Stimulated activated memory B cell treated with anti-CD40 and anti-IgM and Interleukin-4, amounts not matched to agents 10 μg/mL and 1 μg/mL and 100 μg/mL, for 72 hours (primary cell): Measurements from ENCODE around the gene NFKB1.

ENCODE experiments used
- ATAC-seq: fragments of 150-1000 bp; cut with Tn5 transposase; 2 replicates; pipeline ENCODE4 v1.10.0; 2021
- H3K27ac Mint-ChIP-seq: one replicate; pipeline ENCODE4 v1.8.0; 2022; ENCODE audit warnings: mild to moderate bottlenecking, mixed read lengths
- H3K27me3 Mint-ChIP-seq: one replicate; pipeline ENCODE4 v1.8.0; 2022; ENCODE audit warnings: mixed read lengths
- H3K36me3 Mint-ChIP-seq: one replicate; pipeline ENCODE4 v1.8.0; 2022; ENCODE audit warnings: mixed read lengths
- H3K4me1 Mint-ChIP-seq: one replicate; pipeline ENCODE4 v1.8.0; 2022; ENCODE audit warnings: mixed read lengths
- H3K4me3 Mint-ChIP-seq: one replicate; pipeline ENCODE4 v1.8.0; 2022; ENCODE audit warnings: mild to moderate bottlenecking, moderate library complexity, mixed read lengths
- H3K9me3 Mint-ChIP-seq: one replicate; pipeline ENCODE4 v1.8.0; 2022; ENCODE audit warnings: mixed read lengths

The NFKB1 gene

GRCh38 chr4:102514298-102514964 lies 13.3 kb downstream of the NFKB1 start:
- Mint-ChIP-seq H3K36me3 (peaks cover 66% of the 10 kb centered on the region), H3K27me3 (no peaks in the 10 kb centered on the region), H3K27ac (no peak overlapping the region), H3K4me1 (peaks cover 58% of the 10 kb centered on the region), H3K9me3 (peaks cover 6% of the 10 kb centered on the region), H3K4me3 (no peak overlapping the region)
- no peak for ATAC-seq

DNA sequence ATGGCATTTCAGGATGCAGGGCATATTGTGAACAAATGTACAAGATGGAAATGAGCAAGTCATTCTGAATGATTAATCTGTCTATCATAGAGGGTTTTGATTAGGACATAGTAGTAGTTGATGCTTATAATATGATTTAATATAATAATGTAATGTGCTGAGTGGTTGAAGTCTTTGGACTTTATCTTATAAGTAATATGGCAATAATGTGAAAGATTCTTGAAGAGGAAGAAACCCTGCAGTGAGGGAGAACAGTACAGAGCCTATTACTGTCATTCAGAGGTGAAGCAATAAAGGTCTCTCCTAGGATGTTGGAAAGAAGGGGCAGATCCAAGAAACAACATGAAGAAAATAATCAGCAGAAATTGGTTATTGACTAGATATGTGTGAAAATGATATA lies 16.6 kb downstream of the NFKB1 start:
- H3K27me3 Mint-ChIP-seq: no peaks in the 10 kb centered on the region
- peaks cover 68% of the 10 kb centered on the region for H3K4me1 Mint-ChIP-seq
- H3K27ac Mint-ChIP-seq: peak overlapping the region; percentile 55
- H3K4me3 Mint-ChIP-seq: no peak overlapping the region
- peaks cover 47% of the 10 kb centered on the region for H3K36me3 Mint-ChIP-seq
- H3K9me3 Mint-ChIP-seq: peaks cover 6% of the 10 kb centered on the region
- no peak for ATAC-seq

GRCh38 chr4:102518703-102519131 lies 17.6 kb downstream of the NFKB1 start:
- peak overlapping the region; percentile 55 for H3K27ac Mint-ChIP-seq
- H3K36me3 Mint-ChIP-seq: peaks cover 55% of the 10 kb centered on the region
- no peak for ATAC-seq
- peaks cover 77% of the 10 kb centered on the region for H3K4me1 Mint-ChIP-seq
- H3K27me3 Mint-ChIP-seq: no peaks in the 10 kb centered on the region
- H3K9me3 Mint-ChIP-seq: peaks cover 6% of the 10 kb centered on the region
- H3K4me3 Mint-ChIP-seq: peak overlapping the region; percentile 16

- Mint-ChIP-seq H3K4me1 (peaks cover 82% of the 10 kb centered on the region), H3K27ac (no peak overlapping the region), H3K27me3 (no peaks in the 10 kb centered on the region), H3K36me3 (peaks cover 50% of the 10 kb centered on the region), H3K4me3 (no peak overlapping the region), H3K9me3 (peaks cover 6% of the 10 kb centered on the region)
- ATAC-seq: no peak
Measured at GRCh38 chr4:102519925-102520324, 18.8 kb downstream of the NFKB1 start.

DNA sequence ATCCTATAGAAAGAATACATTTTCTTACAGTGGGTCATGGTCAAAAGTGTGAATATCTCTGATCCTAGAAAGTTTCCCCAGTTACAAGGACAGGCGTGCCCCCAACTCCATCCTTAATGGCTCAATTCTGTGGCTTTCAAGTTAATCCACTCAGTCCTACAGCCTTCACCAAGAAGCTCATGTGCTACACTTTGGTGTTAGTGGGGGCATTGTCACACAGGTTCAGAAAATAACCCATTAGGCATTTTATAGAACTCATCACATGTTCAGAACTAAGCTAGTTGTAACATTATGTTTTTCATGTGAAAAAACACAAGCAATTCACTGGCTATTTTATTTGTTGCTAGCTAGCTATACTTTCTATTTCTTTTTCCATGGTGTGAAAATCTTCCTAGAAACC lies 20.4 kb downstream of the NFKB1 start:
- H3K4me3 Mint-ChIP-seq: peak overlapping the region; percentile 38
- peaks cover 79% of the 10 kb centered on the region for H3K4me1 Mint-ChIP-seq
- peaks cover 1% of the 10 kb centered on the region for H3K9me3 Mint-ChIP-seq
- ATAC-seq: peak; percentile 24
- H3K36me3 Mint-ChIP-seq: peaks cover 45% of the 10 kb centered on the region
- no peaks in the 10 kb centered on the region for H3K27me3 Mint-ChIP-seq
- H3K27ac Mint-ChIP-seq: peak overlapping the region; percentile 88

DNA sequence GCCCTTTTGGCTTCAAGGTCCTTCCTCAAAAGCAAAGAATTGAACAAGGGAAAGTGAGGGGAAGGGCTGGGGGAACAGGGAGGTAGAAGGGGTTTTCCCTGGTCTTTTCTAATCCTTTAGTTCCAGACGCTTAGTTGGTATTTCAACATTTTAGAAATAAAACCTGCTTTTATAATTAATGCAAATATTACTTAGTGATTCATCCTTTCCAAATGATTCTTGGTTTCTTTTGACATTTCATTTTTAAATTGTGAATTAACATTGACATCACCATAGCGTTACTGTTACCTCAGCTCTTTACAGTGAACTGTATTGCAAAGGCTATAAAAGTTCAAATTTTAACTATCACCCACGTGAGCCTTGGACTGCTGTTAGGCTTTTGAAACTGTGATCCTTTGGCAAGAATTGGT lies 20.9 kb downstream of the NFKB1 start:
- peak overlapping the region; percentile 48 for H3K4me3 Mint-ChIP-seq
- peak overlapping the region; percentile 88 for H3K27ac Mint-ChIP-seq
- H3K36me3 Mint-ChIP-seq: peaks cover 41% of the 10 kb centered on the region
- no peaks in the 10 kb centered on the region for H3K27me3 Mint-ChIP-seq
- no peaks in the 10 kb centered on the region for H3K9me3 Mint-ChIP-seq
- H3K4me1 Mint-ChIP-seq: peaks cover 78% of the 10 kb centered on the region
- ATAC-seq: peak; percentile 70

DNA sequence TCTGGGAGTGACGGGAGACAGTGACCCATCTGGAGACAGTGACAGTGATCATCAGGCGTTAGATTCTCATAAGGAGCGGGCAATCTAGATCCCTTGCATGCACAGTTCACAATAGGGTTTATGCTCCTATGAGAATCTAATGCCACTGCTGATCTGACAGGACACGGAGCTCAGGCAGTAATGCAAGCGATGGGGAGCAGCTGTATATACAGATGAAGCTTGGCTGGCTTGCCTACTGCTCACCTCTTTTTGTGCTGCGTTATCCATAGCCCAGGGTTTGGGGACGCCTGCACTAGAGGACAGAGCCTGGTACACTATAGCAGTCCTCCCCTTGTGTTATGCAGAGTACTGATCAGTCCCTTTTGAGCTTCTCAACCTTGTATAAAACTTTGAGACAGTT lies 23.5 kb downstream of the NFKB1 start:
- ATAC-seq: no peak
- Mint-ChIP-seq H3K9me3 (no peaks in the 10 kb centered on the region), H3K4me3 (no peak overlapping the region), H3K4me1 (peaks cover 72% of the 10 kb centered on the region), H3K27ac (no peak overlapping the region), H3K36me3 (peaks cover 30% of the 10 kb centered on the region), H3K27me3 (no peaks in the 10 kb centered on the region)

DNA sequence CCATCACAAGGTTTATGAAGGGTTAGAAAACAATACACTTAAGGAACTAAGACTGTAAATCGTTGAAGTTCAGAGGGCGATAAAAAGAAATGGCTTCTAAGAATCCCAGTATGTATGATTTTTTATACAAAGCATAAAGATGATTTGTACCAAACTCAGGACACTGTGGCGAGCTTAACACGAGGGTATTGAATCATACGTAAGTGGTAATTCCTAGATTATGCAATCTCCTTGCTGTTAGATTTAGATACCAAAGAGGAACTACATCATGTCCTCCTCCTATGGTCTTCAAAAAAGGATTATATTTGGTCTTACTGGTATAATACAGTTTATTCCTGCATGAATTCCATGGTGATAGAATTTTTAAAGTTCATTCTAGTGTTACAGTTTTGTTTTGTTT lies 23.9 kb downstream of the NFKB1 start:
- no peak overlapping the region for H3K4me3 Mint-ChIP-seq
- H3K36me3 Mint-ChIP-seq: peaks cover 34% of the 10 kb centered on the region
- H3K27me3 Mint-ChIP-seq: no peaks in the 10 kb centered on the region
- no peak for ATAC-seq
- H3K9me3 Mint-ChIP-seq: no peaks in the 10 kb centered on the region
- H3K27ac Mint-ChIP-seq: no peak overlapping the region
- peaks cover 70% of the 10 kb centered on the region for H3K4me1 Mint-ChIP-seq

DNA sequence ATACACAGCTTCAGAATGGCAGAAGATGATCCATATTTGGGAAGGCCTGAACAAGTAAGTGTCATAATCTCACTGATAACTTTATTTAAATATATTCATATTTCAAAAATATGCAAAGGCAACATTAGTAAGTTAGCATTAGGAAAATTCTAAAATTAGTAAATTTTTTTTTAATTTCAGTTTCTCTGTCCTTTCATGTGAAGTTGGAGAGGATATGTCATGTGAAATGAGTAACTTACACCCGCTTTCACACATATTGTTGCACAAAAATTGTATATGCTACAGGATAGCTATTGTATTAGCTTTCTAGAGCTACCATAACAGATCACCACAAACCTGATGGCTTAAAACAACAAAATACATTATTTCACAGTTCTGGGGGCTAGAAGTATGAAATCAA lies 24.3 kb downstream of the NFKB1 start:
- Mint-ChIP-seq H3K27ac (no peak overlapping the region), H3K36me3 (peaks cover 38% of the 10 kb centered on the region), H3K4me3 (no peak overlapping the region), H3K9me3 (no peaks in the 10 kb centered on the region), H3K4me1 (peaks cover 70% of the 10 kb centered on the region), H3K27me3 (no peaks in the 10 kb centered on the region)
- no peak for ATAC-seq

- peaks cover 42% of the 10 kb centered on the region for H3K36me3 Mint-ChIP-seq
- peaks cover 66% of the 10 kb centered on the region for H3K4me1 Mint-ChIP-seq
- H3K9me3 Mint-ChIP-seq: no peaks in the 10 kb centered on the region
- ATAC-seq: no peak
- H3K4me3 Mint-ChIP-seq: no peak overlapping the region
- no peaks in the 10 kb centered on the region for H3K27me3 Mint-ChIP-seq
- no peak overlapping the region for H3K27ac Mint-ChIP-seq
Measured at GRCh38 chr4:102526532-102526931, 25.4 kb downstream of the NFKB1 start.

- ATAC-seq: peak; percentile 39
- H3K4me1 Mint-ChIP-seq: peaks cover 53% of the 10 kb centered on the region
- H3K4me3 Mint-ChIP-seq: peak overlapping the region; percentile 29
- H3K27ac Mint-ChIP-seq: peak overlapping the region; percentile 52
- H3K27me3 Mint-ChIP-seq: no peaks in the 10 kb centered on the region
- peaks cover 42% of the 10 kb centered on the region for H3K36me3 Mint-ChIP-seq
- H3K9me3 Mint-ChIP-seq: no peaks in the 10 kb centered on the region
Measured at GRCh38 chr4:102527695-102528283, 26.6 kb downstream of the NFKB1 start.

- H3K36me3 Mint-ChIP-seq: peaks cover 36% of the 10 kb centered on the region
Measured at GRCh38 chr4:102529977-102530376, 28.8 kb downstream of the NFKB1 start.

DNA sequence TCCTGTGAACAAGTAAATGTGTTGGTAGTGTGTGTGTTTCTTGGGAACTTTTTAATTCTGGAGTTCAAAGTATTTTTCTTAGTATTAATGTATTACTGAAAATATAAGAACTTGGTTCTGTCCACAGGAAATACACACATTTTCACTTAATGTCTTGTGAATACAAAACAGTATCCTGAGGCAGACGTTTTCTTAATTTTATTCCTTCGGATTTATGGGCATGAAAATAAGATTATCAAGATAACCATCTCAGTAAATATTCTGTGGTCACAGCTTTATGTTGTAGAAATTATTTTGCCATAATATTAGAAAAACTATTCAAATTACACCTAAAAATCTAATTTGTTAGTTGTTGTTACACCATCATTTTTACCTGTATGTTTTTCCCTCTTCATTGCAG lies 29.8 kb downstream of the NFKB1 start:
- no peak for ATAC-seq
- Mint-ChIP-seq H3K4me3 (no peak overlapping the region), H3K4me1 (peaks cover 50% of the 10 kb centered on the region), H3K27me3 (no peaks in the 10 kb centered on the region), H3K9me3 (no peaks in the 10 kb centered on the region), H3K27ac (peak overlapping the region; percentile 54), H3K36me3 (peaks cover 27% of the 10 kb centered on the region)

More at GRCh38 chr4:102529977-102530376, 28.8 kb downstream of the NFKB1 start:
- Mint-ChIP-seq H3K27ac (peak overlapping the region; percentile 54), H3K9me3 (no peaks in the 10 kb centered on the region), H3K4me1 (peaks cover 52% of the 10 kb centered on the region), H3K27me3 (no peaks in the 10 kb centered on the region), H3K4me3 (no peak overlapping the region)
- no peak for ATAC-seq

DNA sequence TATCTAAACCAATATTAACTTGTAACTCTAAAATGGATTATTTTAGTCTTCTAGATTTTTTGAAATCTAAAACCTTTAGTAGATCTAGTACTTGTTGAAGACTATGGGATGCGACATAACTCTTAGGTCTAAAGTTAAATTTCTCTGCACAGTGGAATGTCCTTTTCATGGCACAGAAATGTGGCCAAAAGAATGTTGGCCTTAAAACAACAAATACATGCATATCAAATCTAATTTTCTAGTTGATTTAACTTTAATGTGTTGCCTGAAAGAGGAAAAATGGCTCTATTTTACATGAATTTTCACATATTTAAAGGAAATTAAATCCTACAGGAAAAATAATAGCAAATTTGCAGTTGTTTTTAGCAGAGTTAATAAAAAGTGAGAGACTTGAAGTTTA lies 30.3 kb downstream of the NFKB1 start:
- H3K27ac Mint-ChIP-seq: no peak overlapping the region
- H3K4me3 Mint-ChIP-seq: no peak overlapping the region
- peaks cover 49% of the 10 kb centered on the region for H3K4me1 Mint-ChIP-seq
- no peak for ATAC-seq
- H3K27me3 Mint-ChIP-seq: no peaks in the 10 kb centered on the region
- no peaks in the 10 kb centered on the region for H3K9me3 Mint-ChIP-seq
- peaks cover 24% of the 10 kb centered on the region for H3K36me3 Mint-ChIP-seq

DNA sequence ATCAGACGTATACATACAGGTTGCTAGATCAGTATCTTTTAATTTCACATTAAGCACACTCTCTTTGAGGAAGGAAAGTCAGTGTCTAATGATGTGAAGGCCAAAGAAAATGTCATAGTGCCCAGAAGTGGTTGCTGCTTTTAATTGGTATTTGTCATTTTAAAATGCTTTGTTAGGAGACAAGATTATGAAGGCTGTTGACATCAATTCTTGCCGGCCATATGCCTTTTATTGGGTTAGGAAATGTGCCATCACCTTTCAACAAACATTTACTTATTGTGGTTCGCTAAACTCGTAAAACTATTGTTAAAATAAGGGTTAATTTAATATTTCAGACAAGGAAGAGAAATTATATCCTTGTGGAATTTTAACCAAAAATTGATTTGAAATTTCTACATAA lies 32.2 kb downstream of the NFKB1 start:
- no peak for ATAC-seq
- H3K27ac Mint-ChIP-seq: no peak overlapping the region
- peaks cover 37% of the 10 kb centered on the region for H3K4me1 Mint-ChIP-seq
- peaks cover 24% of the 10 kb centered on the region for H3K36me3 Mint-ChIP-seq
- H3K4me3 Mint-ChIP-seq: no peak overlapping the region
- H3K27me3 Mint-ChIP-seq: no peaks in the 10 kb centered on the region
- H3K9me3 Mint-ChIP-seq: no peaks in the 10 kb centered on the region

GRCh38 chr4:102533904-102534303 lies 32.7 kb downstream of the NFKB1 start:
- Mint-ChIP-seq H3K9me3 (no peaks in the 10 kb centered on the region), H3K27ac (peak overlapping the region; percentile 35), H3K27me3 (no peaks in the 10 kb centered on the region), H3K36me3 (peaks cover 24% of the 10 kb centered on the region), H3K4me1 (peaks cover 33% of the 10 kb centered on the region), H3K4me3 (no peak overlapping the region)
- no peak for ATAC-seq
